Cardiac muscle cell (in vitro differentiated cells and primary cell): ENCODE data around the gene CHRD. TPM values are rescaled to one million over a fixed set of nuclear protein-coding genes. Genes with fewer than 3 reads are reported as not detected.
"Not testable (repeated sequence)": the region's sequence is repeated elsewhere in the genome, so short reads cannot be mapped to it uniquely, and the experiment has no call there.

ENCODE experiments used
- DNase-seq, 2 donors: peaks; one replicate each; pipeline versions ENCODE4 v3.0.0 to v3.0.0-alpha.2; 2010 to 2017; ENCODE audit warnings: low read depth in 1 of 2, low spot score in 1 of 2
- H3K27ac ChIP-seq: fragments of 200-600 bp; sonication (generic); 2 replicates; pipeline ENCODE4 v1.5.1; 2016
- H3K27me3 ChIP-seq: fragments of 200-600 bp; sonication (generic); 2 replicates; pipeline ENCODE4 v1.6.0; 2016; ENCODE audit warnings: control low read depth
- H3K36me3 ChIP-seq: fragments of 200-600 bp; sonication (generic); 2 replicates; pipeline ENCODE4 v1.5.1; 2016; ENCODE audit warnings: control low read depth
- H3K4me1 ChIP-seq: fragments of 200-600 bp; sonication (generic); 2 replicates; pipeline ENCODE4 v1.8.1; 2017; ENCODE audit warnings: low read depth, mild to moderate bottlenecking, mixed run types
- H3K4me3 ChIP-seq: fragments of 200-600 bp; sonication (generic); 2 replicates; pipeline ENCODE4 v1.5.1; 2016; ENCODE audit warnings: mild to moderate bottlenecking
- H3K9me3 ChIP-seq: fragments of 200-600 bp; sonication (generic); 2 replicates; pipeline ENCODE4 v1.5.1; 2017; ENCODE audit warnings: low read depth, mild to moderate bottlenecking, control low read depth
- polyA plus RNA-seq: library from polyadenylated mRNA; unstranded; fragments of >200 nt; fragmentation: Nextera tagmentation; extraction: Ambion mirVana; gene quantifications from 2 replicates; pipeline ENCODE4 v1.2.1, GENCODE V29; 2016
- total RNA-seq: library from RNA; depleted of rRNA; stranded (reverse); fragments of >200 nt; gene quantifications from 2 replicates; pipeline ENCODE4 v1.2.3, GENCODE V29; 2016
- TF ChIP-seq, protein P1 (sequence below): IDR thresholded peaks from 2 replicates; pipeline ENCODE4 v1.5.1; 2012; ENCODE audit warnings: low read depth, mild to moderate bottlenecking, low read length

CHRD gene
- total and polyA plus RNA-seq, 2 experiments from 2014 or later = 10.8 to 33.0 TPM

DNA sequence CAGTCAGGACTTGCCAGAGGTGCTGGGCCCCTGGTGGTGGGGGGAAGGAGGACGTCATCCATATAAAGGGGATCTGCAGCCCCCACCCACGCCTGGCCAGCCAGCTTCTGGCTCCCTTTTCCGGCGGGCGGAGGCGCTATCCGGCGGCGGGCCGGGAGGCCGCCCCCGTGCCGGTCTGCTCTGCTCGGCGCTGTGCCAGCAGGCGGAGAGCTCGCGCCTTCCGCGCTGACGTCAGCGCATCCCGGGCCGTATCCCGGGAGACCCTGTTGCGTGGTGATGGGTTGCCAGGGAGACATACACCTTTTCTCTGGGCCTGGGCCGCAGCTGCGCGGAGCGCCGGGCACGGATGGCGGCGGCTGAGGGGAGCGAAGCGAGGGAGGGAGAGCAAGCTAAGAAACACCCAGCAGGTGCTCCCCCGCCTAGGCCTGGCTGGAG, 41.3 kb upstream of the CHRD start:
- H3K9me3 ChIP-seq = no peaks in the 10 kb centered on the region
- no peak overlapping the region for H3K4me3 ChIP-seq
- peak; percentile 32 to 93 for DNase-seq

DNA sequence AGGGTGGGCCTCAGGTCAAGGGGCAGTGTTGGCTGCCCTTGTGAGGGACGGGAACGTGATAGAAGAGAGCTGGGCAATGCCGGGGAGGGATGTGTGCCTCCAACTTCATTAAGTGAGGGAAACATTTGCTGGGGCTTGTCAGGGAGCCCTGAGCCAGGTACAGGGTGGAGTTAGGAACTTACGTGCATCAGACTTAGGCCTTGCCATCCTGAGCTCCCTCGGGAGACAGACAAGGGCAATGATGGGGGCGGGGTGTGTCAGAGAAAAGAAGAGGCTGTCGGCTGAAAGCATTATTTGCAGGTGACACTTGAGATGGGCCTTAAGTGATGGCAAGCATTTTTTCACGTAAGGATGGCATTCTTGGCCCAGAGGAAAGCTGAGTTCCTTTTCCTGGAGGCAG, 40.9 kb upstream of the CHRD start:
- H3K27me3 ChIP-seq = no peaks in the 10 kb centered on the region
- H3K4me3 ChIP-seq = no peak overlapping the region
- TF ChIP-seq, protein P1, sequence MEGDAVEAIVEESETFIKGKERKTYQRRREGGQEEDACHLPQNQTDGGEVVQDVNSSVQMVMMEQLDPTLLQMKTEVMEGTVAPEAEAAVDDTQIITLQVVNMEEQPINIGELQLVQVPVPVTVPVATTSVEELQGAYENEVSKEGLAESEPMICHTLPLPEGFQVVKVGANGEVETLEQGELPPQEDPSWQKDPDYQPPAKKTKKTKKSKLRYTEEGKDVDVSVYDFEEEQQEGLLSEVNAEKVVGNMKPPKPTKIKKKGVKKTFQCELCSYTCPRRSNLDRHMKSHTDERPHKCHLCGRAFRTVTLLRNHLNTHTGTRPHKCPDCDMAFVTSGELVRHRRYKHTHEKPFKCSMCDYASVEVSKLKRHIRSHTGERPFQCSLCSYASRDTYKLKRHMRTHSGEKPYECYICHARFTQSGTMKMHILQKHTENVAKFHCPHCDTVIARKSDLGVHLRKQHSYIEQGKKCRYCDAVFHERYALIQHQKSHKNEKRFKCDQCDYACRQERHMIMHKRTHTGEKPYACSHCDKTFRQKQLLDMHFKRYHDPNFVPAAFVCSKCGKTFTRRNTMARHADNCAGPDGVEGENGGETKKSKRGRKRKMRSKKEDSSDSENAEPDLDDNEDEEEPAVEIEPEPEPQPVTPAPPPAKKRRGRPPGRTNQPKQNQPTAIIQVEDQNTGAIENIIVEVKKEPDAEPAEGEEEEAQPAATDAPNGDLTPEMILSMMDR = no peak
- H3K9me3 ChIP-seq = no peaks in the 10 kb centered on the region
- peaks cover 5% of the 10 kb centered on the region for H3K4me1 ChIP-seq
- DNase-seq = no peak
- H3K36me3 ChIP-seq = peaks cover 8% of the 10 kb centered on the region
- H3K27ac ChIP-seq = no peak overlapping the region

More for the DNA sequence above, 41.3 kb upstream of the CHRD start:
- no peaks in the 10 kb centered on the region for H3K27me3 ChIP-seq
- TF ChIP-seq, protein P1 = peak; percentile 20
- H3K27ac ChIP-seq = no peak overlapping the region
- H3K4me1 ChIP-seq = peaks cover 5% of the 10 kb centered on the region
- H3K36me3 ChIP-seq = peaks cover 13% of the 10 kb centered on the region

DNA sequence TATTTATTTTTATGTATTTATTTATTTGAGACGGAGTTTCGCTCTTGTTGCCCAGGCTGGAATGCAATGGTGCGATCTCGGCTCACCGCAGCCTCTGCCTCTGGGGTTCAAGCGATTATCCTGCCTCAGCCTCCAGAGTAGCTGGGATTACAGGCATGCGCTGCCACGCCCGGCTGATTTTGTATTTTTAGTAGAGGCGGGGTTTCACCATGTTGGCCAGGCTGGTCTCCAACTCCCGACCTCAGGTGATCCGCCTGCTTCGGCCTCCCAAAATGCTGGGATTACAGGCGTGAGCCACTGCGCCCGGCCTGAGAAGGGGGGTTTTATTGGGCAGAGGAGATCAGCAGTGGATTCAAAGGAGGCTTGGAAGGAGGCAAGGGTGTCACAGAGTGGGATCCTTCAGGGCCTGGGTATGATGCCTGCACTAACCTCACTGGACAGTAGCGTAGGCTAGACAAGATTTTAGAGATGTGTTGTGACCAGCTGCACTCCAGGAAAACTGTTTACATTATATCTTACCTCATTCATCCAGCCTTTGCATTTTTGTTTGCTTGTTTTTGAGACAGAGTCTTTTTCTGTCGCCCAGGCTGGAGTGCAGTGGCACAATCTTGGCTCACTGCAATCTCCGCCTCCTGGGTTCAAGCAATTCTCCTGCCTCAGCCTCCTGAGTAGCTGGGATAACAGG, 40.3 kb upstream of the CHRD start:
- not testable (repeated sequence) for H3K36me3 ChIP-seq, H3K4me3 ChIP-seq, H3K9me3 ChIP-seq, DNase-seq, H3K27ac ChIP-seq, H3K4me1 ChIP-seq, H3K27me3 ChIP-seq

DNA sequence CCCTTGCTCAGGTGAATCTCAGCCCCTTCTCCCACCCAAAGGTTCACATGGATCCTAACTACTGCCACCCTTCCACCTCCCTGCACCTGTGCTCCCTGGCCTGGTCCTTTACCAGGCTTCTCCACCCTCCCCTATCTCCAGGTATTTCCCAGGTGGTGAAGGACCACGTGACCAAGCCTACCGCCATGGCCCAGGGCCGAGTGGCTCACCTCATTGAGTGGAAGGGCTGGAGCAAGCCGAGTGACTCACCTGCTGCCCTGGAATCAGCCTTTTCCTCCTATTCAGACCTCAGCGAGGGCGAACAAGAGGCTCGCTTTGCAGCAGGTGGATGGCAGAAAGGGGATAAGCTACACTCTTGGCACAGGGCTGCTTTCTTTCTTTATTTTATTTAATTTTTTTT, 37.9 kb upstream of the CHRD start:
- Histone ChIP-seq H3K4me3 (no peak overlapping the region), H3K27me3 (no peaks in the 10 kb centered on the region), H3K9me3 (no peaks in the 10 kb centered on the region), H3K4me1 (peaks cover 13% of the 10 kb centered on the region), H3K27ac (no peak overlapping the region), H3K36me3 (no peaks in the 10 kb centered on the region)
- TF ChIP-seq, protein P1 = no peak
- no peak for DNase-seq

DNA sequence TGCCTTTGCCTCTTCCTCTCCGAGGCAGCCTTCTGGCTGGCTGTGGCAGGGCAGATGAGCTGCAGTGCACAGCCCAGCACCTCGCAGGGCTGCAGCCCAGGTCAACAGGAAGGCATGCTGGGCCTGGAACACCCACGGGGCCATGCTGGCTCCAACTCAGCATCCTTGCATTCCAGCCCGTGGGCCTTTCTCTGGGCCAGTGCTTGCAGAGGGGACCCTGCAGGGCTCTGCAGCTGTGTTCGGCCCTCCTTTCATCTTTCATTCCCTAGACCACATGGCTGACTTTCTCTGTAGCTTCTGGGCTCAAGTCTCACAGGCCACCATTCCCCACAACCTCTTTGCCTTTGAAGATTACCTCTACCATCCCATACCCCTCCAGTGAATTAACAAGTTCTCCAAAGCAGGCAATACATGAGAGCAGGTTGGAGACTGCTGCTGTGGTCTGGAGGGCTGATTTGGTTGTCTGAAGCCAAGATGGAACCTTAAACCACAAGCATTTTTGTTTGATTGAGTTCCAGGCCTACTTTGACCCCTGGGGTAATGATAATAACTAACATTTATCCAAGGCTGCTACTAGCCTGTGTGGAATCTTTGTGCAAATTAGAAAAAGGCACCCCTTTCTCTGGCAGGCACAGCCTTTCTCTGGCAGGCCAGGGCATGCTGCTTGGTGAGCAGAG, 36.5 kb upstream of the CHRD start:
- TF ChIP-seq, protein P1 = no peak
- no peak overlapping the region for H3K4me3 ChIP-seq
- DNase-seq = no peak
- no peak overlapping the region for H3K27ac ChIP-seq
- no peaks in the 10 kb centered on the region for H3K36me3 ChIP-seq
- H3K9me3 ChIP-seq = no peaks in the 10 kb centered on the region
- no peaks in the 10 kb centered on the region for H3K27me3 ChIP-seq
- H3K4me1 ChIP-seq = peaks cover 13% of the 10 kb centered on the region
